Fibroblast of the aortic adventitia (primary cell): ENCODE results near the gene THSD7A. TPM values are rescaled to one million over a fixed set of nuclear protein-coding genes. Genes with fewer than 3 reads are reported as not detected.

ENCODE experiments used
- DNase-seq: peaks from one replicate; pipeline ENCODE4 v3.0.0-alpha.2; 2010; ENCODE audit warnings: low read depth
- H3K4me3 ChIP-seq: 2 replicates; pipeline ENCODE4 v1.5.1; 2011; ENCODE audit warnings: low read depth, mild to moderate bottlenecking, control low read depth, low read length, moderate library complexity
- CTCF ChIP-seq: IDR thresholded peaks from 2 replicates; pipeline ENCODE4 v1.5.1; 2011; ENCODE audit warnings: mild to moderate bottlenecking, low read length, control low read depth, inconsistent platforms; ENCODE audit not compliant: insufficient read depth
- total RNA-seq: library from RNA; depleted of rRNA; stranded (reverse); fragments of >200 nt; gene quantifications from 2 replicates; pipeline ENCODE4 v1.2.3, GENCODE V29; 2012; ENCODE audit warnings: low replicate concordance

THSD7A gene
- total RNA-seq, 1 donor = 2.5 TPM

- no peak overlapping the region for H3K4me3 ChIP-seq
These were observed 324.1 kb downstream of the THSD7A start for GRCh38 chr7:11507929-11508328.

GRCh38 chr7:11506417-11506816 is 325.6 kb downstream of the THSD7A start:
- TF ChIP-seq CTCF = no peak
- no peak overlapping the region for H3K4me3 ChIP-seq
- no peak for DNase-seq

More at GRCh38 chr7:11507929-11508328, 324.1 kb downstream of the THSD7A start:
- no peak for DNase-seq
- TF ChIP-seq CTCF = no peak

GRCh38 chr7:11505471-11505985 is 326.5 kb downstream of the THSD7A start:
- H3K4me3 ChIP-seq = no peak overlapping the region
- TF ChIP-seq CTCF = no peak
- no peak for DNase-seq

- TF ChIP-seq CTCF = no peak
- no peak for DNase-seq
- H3K4me3 ChIP-seq = no peak overlapping the region
These were observed 339.7 kb downstream of the THSD7A start for GRCh38 chr7:11492307-11492706.

- TF ChIP-seq CTCF = no peak
- H3K4me3 ChIP-seq = no peak overlapping the region
- DNase-seq = no peak
These were observed 340.2 kb downstream of the THSD7A start for GRCh38 chr7:11491811-11492210.

- no peak overlapping the region for H3K4me3 ChIP-seq
- TF ChIP-seq CTCF = no peak
- DNase-seq = no peak
These were observed 342.7 kb downstream of the THSD7A start for GRCh38 chr7:11489280-11489679.

- no peak for DNase-seq
- no peak for TF ChIP-seq CTCF
- no peak overlapping the region for H3K4me3 ChIP-seq
These were observed 345.7 kb downstream of the THSD7A start for GRCh38 chr7:11486271-11486670.
